22Rv1 (cell line): ENCODE data around the gene OR12D1.

Experiments
- H3K27ac ChIP-seq: fragments of 450-650 bp; 2 replicates; pipeline ENCODE4 v1.5.1; 2017
- CTCF ChIP-seq: fragments of 450-650 bp; IDR thresholded peaks from 2 replicates; pipeline ENCODE4 v1.5.1; 2017; ENCODE audit warnings: mild to moderate bottlenecking
- ZFX ChIP-seq: fragments of 450-650 bp; IDR thresholded peaks from 2 replicates; pipeline ENCODE4 v1.6.1; 2017; ENCODE audit warnings: antibody characterized with exemption, borderline replicate concordance

OR12D1 gene

GRCh38 chr6:29462022-29462421 is 47.3 kb downstream of the OR12D1 start:
- no peak overlapping the region for H3K27ac ChIP-seq
- TF ChIP-seq ZFX (no peak), CTCF (no peak)

- H3K27ac ChIP-seq = no peak overlapping the region
- TF ChIP-seq CTCF (no peak), ZFX (no peak)
These were observed 50.6 kb downstream of the OR12D1 start for GRCh38 chr6:29465279-29465678.

- TF ChIP-seq ZFX (no peak), CTCF (no peak)
- H3K27ac ChIP-seq = no peak overlapping the region
These were observed 51.1 kb downstream of the OR12D1 start for GRCh38 chr6:29465801-29466200.

- no peak overlapping the region for H3K27ac ChIP-seq
- no peak for TF ChIP-seq CTCF
- TF ChIP-seq ZFX = no peak
These were observed 51.5 kb downstream of the OR12D1 start for GRCh38 chr6:29466241-29466640.
